ENCODE measurements around the gene ACTR3C. TPM values are rescaled to one million over a fixed set of nuclear protein-coding genes. Genes with fewer than 3 reads are reported as not detected.

The ACTR3C gene
- total RNA-seq, 4 donors from 2014 or later: 0.38 to 2.0 (median 0.58) TPM

DNA sequence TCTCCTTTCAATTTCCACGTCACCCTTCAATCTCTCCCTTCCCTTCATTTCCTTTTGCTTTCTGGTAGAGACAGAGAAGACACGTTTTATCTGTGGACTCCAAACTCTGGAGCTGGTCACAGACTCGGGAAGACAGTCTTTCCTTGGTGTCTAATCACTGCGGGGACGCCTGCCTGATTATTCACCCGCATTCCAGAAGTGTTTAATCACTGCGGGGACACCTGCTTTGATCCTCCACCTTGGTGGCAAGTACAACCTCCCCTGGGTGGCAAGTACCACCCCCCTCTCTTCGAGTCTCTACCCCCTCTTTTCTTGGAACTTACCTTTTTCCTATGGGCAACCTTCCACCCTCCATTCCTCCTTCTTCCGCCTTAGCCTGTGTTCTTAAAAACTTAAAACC lies 15.4 kb downstream of the ACTR3C start:
- TF ChIP-seq, protein P1, sequence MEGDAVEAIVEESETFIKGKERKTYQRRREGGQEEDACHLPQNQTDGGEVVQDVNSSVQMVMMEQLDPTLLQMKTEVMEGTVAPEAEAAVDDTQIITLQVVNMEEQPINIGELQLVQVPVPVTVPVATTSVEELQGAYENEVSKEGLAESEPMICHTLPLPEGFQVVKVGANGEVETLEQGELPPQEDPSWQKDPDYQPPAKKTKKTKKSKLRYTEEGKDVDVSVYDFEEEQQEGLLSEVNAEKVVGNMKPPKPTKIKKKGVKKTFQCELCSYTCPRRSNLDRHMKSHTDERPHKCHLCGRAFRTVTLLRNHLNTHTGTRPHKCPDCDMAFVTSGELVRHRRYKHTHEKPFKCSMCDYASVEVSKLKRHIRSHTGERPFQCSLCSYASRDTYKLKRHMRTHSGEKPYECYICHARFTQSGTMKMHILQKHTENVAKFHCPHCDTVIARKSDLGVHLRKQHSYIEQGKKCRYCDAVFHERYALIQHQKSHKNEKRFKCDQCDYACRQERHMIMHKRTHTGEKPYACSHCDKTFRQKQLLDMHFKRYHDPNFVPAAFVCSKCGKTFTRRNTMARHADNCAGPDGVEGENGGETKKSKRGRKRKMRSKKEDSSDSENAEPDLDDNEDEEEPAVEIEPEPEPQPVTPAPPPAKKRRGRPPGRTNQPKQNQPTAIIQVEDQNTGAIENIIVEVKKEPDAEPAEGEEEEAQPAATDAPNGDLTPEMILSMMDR (IDR thresholded peaks at IDR 0.05; ENCODE audit: low read depth): no peak

DNA sequence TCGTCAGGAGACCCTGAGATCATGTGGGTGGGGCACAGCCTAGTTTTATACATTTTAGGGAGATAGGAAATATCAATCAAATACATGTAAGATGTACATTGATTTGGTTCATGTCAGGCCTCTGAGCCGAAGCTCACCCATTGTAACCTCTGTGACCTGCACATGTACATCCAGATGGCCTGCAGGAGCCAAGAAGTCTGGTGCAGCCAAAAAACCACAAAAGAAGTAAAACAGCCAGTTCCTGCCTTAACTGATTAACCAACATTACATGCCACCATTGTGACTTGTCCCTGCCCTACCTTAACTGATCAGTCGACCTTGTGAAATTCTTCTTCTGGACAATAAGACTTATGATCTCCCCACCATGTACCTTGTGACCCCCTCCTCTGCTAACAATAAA lies 16.2 kb downstream of the ACTR3C start:
- TF ChIP-seq, protein P1 (IDR thresholded peaks at IDR 0.05; ENCODE audit: low read depth): no peak

Other genes starting within 250 kb of the ACTR3C start
- gene LRRC61, start 190 bp downstream of the ACTR3C start, total RNA-seq: 1 to 10 TPM; 1.6 to 8.4 (median 5.1) TPM
- 100 to 1,000 TPM in 3 of 4 donors, 10 to 100 TPM in 1; 83.8 to 433 (median 299) TPM for gene RARRES2, start 18.1 kb upstream of the ACTR3C start, total RNA-seq
- 10 to 100 TPM; 28.9 to 75.4 (median 31.8) TPM for gene REPIN1, start 45.3 kb upstream of the ACTR3C start, total RNA-seq
- gene ZNF775, start 55.8 kb upstream of the ACTR3C start, total RNA-seq: 1 to 10 TPM in 3 of 4 donors, under 1 TPM in 1; 0.49 to 4.2 (median 1.9) TPM
- 10 to 100 TPM in 3 of 4 donors, 1 to 10 TPM in 1; 9.9 to 29.0 (median 15.0) TPM for gene GIMAP8, start 127.1 kb upstream of the ACTR3C start, total RNA-seq
- gene GIMAP7, start 191.3 kb upstream of the ACTR3C start, total RNA-seq: 10 to 100 TPM; 13.6 to 39.4 (median 23.4) TPM
- 10 to 100 TPM; 43.9 to 69.1 (median 54.8) TPM for gene GIMAP4, start 243.8 kb upstream of the ACTR3C start, total RNA-seq